ENCODE data around the gene PEAK1.

GRCh38 chr15:77454951-77455350 lies 35.0 kb upstream of the PEAK1 start:
- no peak for TF ChIP-seq GATA2 (IDR thresholded peaks at IDR 0.05; ENCODE audit: low read depth, low read length)
- no peak for TF ChIP-seq GATA3 (IDR thresholded peaks at IDR 0.05; ENCODE audit: low read depth, low read length)

All from SH-SY5Y (cell line).